HG03520 (cell line): ENCODE measurements around the gene SLC6A19.

ENCODE experiments used
- ATAC-seq: cut with Tn5 transposase; IDR thresholded peaks from one replicate; pipeline ENCODE4 v1.9.1; 2021; ENCODE audit warnings: mild to moderate bottlenecking, moderate library complexity; ENCODE audit not compliant: unreplicated experiment

The SLC6A19 gene

GRCh38 chr5:1208221-1208742 is 6.9 kb downstream of the SLC6A19 start:
- ATAC-seq = no peak

- ATAC-seq = no peak
Observed at GRCh38 chr5:1208743-1209488, 7.5 kb downstream of the SLC6A19 start.

- ATAC-seq = no peak
Observed at GRCh38 chr5:1209489-1209852, 8.1 kb downstream of the SLC6A19 start.

DNA sequence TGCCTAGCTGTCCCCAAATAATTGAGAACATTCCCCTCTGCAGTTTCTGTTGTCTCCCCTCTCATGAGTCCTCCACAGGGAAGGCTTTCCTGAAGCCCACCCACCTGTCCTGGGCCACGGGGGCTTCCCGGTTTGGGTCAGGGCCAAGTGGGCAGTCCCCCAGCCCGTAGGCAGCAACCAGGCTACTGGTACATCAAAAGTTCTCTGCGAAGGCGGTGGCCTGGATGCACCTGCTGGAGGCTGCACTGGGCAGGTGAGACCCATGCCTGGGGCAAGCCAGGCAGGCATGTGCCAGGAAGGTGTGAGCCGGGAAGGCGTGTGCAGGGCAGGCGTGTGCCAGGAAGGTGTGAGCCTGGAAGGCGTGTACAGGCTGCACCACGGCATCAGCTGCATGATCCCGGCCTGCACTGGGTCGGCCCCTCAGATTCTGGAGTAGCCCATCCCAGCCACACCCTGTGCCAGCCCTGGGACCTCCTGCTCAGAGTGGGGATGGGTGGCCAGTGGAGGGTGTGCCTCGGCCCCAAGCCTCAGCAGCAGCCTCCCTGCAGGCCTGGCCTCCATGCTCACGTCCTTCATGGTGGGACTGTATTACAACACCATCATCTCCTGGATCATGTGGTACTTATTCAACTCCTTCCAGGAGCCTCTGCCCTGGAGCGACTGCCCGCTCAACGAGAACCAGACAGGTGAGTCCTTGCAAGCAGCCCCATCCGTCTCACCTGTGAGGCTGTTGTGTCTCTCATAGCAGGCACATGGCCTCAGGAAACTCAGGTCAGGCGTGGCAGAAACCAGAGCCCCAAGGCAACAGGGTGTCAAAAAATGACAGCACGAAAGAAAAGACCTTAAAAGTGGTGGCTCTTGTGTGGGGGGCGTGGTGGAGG is 8.7 kb downstream of the SLC6A19 start:
- ATAC-seq = no peak

GRCh38 chr5:1210832-1211251 is 9.4 kb downstream of the SLC6A19 start:
- ATAC-seq = no peak

- ATAC-seq = no peak
Observed at GRCh38 chr5:1211701-1212100, 10.3 kb downstream of the SLC6A19 start.

- no peak for ATAC-seq
Observed at GRCh38 chr5:1212271-1212670, 10.9 kb downstream of the SLC6A19 start.

DNA sequence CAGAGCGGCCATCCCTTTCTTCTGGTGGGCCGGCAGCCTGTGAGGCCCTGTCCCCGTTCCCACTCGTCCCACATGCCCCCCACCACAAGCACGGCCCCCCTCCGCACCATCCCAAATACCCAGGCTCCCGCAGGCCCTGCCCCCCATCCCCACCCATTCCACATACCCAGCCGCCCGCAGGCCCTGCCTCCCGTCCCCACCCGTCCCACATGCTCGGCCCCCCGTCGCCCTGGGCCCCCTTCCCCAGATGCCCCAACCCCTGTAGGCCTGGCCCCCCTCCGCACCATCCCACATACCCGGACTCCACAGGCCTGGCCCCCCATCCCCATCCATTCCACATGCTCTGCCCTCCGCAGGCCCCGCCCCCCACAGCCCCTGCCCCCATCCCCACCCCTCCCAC is 11.5 kb downstream of the SLC6A19 start:
- no peak for ATAC-seq

DNA sequence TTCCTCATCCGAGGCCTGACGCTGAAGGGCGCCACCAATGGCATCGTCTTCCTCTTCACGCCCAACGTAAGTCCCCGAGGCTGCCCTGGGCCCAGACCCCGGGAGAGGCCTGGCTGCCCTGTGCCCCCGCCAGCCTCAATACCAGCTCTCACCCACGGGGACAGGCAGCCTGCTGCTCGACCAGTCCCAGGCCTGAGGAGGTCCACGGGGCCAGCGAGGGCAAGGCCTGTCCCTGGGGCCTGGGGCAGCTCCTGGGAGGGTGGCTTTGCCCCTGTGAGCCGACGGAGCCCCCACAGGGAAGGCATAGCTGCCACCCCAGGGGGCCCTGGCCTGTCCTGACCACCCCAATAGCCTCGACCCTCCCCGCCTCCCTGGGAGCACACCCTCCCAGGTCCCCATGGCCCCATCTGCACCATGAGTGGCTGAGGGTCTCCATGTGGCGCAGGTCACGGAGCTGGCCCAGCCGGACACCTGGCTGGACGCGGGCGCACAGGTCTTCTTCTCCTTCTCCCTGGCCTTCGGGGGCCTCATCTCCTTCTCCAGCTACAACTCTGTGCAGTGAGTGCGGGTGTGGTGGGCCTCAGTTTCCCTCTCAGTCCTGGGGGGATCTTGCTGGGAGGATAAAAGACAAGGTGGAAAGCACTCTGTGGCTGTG is 12.2 kb downstream of the SLC6A19 start:
- ATAC-seq = no peak

DNA sequence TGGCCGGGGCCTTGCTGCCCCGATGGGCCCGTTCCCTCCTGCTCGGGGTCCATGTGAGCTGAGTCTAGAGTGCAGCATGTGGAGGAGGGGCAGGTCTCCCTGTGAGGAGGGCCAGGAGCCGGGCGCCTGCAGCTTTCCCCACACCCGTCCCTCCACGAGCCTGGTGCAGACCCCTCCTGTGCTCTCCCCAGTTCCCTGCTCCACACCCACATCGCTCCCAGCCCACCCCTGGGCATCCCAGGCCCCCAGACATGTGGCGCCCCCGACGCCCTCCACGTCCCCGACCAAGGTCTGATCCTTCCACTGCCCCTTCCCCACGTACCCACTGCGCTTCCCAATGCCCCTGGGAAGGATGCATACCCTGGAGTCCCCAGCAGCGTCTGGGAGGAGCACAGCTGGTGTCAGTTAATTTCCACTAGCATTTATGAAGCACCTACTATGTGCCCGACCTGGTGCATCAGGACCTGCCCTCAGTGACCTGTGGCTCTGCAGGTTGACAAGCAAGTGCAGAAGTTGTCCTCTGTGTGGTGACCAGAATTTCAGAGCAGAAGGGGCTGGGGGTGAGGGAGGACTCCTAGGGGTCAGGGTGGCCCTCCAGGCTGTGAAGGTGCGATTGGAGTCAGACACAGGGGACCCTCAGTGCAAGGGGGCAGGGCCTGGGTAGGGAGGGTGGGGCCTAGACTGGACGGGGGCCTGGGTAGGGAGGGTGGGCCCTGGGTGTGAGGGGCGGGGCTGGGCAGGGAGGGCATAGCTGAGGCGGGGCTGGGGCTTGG is 13.0 kb downstream of the SLC6A19 start:
- ATAC-seq = no peak

GRCh38 chr5:1214936-1215220 is 13.5 kb downstream of the SLC6A19 start:
- no peak for ATAC-seq

DNA sequence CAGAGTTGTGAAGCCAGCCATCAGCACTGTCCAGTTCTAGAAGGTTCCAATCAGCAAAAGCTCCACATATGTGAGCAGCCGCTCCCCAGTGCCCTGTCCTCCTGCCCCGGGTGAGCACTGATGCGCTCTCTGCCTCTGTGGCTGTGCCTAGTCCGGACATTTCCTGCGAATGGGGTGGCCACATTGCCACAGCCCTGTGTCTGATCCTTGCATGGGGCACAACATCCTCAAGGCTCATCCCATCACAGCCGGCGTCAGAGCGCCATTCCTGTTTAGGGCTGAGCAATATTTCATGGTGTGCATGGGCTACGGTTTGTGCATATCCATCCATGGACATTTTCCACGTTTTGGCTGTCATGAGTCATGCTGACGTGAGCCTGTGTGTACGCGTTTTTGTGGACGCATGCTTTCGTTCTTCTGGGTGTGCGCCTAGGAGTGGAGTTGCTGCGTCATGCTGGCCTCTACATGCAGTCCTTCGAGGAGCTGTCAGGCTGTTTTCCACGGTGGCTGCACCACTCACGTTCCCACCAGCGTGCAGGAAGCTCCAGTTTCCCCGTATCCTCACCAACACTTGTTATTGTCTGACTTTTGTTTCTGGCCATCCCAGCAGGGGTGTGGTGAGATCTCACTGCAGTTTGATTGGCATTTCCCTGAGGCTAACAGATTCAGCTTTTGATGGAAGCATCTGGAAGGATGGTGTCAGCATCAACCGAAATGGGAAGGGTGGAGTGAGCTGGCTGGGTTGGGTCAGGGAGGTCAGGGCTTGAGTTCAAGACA is 14.1 kb downstream of the SLC6A19 start:
- ATAC-seq = no peak

DNA sequence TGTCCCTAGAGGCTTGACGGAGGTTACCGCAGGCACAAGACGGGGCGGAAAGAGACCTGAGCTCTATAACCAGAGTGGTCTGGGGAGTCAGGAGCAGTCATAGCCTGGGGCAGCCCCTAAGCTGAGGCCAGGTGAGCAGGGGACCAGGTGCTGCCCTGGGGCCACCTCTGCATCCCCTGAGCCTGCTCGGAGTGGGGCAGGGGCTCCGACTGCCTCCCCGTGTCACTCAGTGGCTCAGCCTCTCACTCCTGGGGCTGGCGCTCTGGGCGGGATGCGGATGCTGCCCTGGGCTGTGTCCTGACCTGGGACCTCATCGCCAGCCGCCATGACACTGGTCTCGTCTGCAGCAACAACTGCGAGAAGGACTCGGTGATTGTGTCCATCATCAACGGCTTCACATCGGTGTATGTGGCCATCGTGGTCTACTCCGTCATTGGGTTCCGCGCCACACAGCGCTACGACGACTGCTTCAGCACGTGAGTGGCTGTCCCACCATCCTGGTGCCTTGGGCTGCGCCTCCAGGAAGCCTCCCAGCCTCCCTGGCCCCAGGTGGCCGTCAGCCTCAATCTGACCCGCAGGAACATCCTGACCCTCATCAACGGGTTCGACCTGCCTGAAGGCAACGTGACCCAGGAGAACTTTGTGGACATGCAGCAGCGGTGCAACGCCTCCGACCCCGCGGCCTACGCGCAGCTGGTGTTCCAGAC is 15.0 kb downstream of the SLC6A19 start:
- ATAC-seq = no peak

DNA sequence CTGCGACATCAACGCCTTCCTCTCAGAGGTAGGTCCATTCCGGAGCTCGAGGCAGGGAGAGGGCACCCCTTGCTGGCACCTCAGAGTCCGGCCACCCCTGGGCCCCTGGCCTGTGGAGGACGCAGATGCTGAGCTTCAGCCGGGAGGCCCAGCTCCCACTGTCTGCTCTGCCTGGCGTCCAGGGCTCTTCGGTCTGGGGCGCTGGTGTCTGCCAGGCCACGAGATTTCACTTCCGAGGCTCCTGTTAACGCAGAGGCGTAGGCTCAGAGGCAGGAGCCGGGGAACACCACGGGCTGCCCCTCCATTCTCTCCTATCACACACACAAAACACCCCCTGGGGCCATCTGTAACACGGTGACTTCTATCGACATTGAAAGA is 15.5 kb downstream of the SLC6A19 start:
- no peak for ATAC-seq

GRCh38 chr5:1217596-1218206 is 16.3 kb downstream of the SLC6A19 start:
- no peak for ATAC-seq

DNA sequence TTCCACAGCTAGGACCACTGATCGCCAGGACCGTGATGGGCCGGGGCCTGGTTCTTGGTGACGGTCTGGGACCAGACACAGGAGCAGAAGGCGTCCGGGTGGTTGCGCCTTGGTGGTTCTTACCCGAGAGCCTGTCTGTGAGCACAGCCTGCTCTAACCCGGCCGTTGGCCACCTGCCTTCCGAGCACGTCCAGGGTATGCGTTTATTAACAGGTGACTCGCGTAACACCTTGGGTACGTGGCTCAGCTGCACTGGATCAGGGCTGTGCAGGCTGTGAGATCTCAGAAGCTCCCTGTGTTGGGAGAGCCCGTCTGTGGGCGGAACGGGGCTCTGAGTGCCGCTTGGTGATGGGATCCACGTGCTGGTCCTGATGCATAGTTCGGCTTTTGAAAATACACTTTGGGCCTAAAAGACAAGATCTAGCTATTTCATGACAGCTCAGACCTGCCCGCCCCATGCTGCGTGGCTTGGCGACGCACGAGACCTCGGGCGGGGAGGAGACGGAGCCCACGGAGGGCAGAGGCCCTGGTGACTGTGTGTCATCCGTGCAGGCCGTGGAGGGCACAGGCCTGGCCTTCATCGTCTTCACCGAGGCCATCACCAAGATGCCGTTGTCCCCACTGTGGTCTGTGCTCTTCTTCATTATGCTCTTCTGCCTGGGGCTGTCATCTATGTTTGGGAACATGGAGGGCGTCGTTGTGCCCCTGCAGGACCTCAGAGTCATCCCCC is 17.1 kb downstream of the SLC6A19 start:
- no peak for ATAC-seq

- no peak for ATAC-seq
Observed at GRCh38 chr5:1219098-1219767, 17.8 kb downstream of the SLC6A19 start.

- ATAC-seq = no peak
Observed at GRCh38 chr5:1219768-1220100, 18.3 kb downstream of the SLC6A19 start.
